GM18507 (cell line): ENCODE results near the gene CHFR.
"Not testable (repeated sequence)": the region's sequence is repeated elsewhere in the genome, so short reads cannot be mapped to it uniquely, and the experiment has no call there.

Source experiments
- DNase-seq: peaks from one replicate; pipeline ENCODE4 v3.0.0; 2011; ENCODE audit warnings: low read depth; ENCODE audit not compliant: insufficient read length; ENCODE audit errors: extremely low spot score
- FAIRE-seq: peaks from 2 replicates; lab custom pipeline; 2011; peaks lifted over from hg19 to GRCh38; lab: Jason Lieb, UNC

Gene CHFR

DNA sequence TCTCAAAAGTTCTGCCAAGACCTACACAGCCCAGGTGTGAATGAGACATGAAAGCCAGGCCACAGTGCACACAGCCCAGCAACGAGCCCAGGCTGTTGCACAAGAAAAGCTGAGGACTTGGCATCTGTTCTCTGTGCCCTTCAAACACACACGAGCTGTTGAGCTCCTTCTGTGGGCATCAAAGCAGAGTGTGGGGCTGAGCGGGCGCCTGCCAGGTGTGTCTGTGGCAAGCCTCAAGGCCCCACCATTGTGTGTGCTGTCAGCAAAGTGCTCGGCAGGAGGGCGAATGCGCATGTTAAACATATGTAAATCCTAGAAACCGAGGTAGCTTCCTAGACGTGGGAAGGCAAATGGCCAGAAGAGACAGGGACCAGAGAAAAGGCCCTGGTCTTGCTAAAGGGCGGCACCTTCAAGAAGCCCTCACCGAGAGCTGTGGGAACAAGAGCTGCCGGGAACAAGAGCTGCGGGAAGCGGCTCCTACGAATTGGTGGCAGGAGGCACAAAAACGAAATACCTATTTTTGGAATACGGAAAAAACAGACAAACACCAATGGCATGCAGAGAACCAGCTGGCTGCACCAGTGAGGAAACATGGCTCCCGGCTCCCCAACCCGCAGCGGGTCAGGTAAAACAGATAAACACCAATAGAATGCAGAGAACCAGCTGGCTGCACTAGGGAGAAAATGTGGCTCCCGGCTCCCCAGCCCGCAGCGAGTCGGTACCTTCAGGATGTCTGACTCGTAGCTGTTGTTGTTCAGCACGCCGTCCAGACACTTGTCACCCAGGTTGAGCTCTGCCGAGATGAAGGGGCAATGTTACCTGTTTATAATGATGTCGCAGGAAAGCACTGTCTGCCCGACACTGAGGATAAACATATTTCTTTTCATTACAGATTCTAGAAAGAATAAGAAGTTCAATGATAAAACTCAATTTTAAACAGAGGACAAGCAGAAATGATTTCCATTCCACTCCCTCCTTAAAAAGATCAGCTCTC lies 39.7 kb downstream of the CHFR start:
- FAIRE-seq (no peak), DNase-seq (no peak)

DNA sequence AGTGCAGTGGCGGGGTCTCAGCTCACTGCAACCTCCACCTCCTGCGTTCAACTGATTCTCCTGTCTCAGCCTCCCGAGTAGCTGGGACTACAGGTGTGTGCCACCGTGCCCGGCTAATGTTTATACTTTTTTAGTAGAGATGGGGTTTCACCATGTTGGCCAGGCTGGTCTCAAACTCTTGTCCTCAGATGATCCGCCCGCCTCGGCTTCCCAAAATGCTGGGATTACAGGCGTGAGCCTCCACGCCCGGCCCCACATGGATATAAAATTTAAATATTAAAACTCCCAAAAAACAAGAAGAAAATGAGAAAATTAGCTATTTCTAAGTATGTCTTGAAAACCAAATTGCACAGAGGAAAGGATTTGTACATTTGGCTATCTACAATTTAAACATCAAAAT lies 42.7 kb downstream of the CHFR start:
- not testable (repeated sequence) for FAIRE-seq, DNase-seq

DNA sequence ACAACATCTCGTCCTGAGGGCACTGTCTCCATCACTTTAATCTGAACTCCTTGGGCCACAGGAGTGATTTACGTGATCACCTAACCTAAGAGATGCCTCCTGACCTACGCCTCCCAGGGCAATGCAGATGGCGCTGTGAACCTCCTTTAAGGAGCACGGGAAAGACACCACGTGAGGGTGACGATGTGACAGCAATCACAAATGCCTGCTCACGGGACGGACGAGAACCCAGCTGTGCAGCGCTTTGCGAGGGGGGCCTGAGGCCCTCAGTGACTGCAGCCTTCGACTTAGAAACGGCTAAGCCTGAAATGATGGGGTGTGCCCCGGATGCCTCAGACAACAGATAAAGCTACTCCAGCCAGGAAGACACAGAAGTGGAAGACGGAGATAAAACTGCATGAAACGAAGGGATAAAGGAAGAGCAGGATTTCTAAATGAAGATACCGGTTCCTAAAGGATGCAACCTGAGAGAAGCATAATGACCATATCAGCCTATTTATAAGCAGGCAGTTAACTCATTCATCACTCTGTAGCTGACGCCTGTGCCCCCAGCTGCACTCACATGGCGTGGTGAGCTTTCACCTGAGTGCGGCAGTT lies 44.9 kb downstream of the CHFR start:
- DNase-seq (no peak), FAIRE-seq (no peak)

DNA sequence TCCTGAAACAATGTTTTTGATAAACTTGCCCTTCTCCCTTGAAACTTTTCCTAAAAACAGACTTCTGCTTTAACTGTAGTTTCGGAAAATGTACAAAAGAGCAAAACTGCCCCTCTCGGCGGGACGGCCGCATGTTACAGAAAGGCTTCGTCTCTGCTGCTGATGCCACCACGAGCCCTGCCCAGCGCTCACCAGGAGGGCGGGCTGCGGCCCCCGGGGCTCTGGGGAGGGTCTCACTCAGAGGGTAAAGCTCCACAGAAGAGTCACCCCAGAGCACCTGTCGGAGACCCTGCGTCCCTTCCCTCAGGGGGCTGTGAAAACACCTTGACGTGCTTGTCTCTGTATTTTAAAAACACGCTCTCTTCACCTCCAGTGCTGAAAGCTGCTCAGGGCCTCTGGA lies 46.3 kb downstream of the CHFR start:
- DNase-seq (no peak), FAIRE-seq (no peak)

DNA sequence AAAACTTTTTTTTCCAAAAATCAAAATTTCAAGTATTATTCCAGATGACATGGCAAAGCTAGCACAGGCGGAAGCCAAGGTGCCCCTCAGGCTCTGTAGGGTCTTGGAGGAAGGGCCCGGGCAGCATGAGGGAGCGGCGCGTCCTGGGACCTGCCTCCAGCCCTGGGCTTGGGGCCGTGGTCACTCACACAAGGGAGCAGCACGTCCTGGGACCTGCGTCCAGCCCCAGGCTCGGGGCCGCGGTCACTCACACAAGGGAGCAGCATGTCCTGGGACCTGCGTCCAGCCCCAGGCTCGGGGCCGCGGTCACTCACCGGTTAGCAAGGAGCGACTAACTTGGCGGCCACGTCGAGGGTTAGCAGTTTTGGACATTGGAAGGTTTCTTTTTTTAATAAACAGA lies 46.9 kb downstream of the CHFR start:
- no peak for DNase-seq
- no peak for FAIRE-seq

DNA sequence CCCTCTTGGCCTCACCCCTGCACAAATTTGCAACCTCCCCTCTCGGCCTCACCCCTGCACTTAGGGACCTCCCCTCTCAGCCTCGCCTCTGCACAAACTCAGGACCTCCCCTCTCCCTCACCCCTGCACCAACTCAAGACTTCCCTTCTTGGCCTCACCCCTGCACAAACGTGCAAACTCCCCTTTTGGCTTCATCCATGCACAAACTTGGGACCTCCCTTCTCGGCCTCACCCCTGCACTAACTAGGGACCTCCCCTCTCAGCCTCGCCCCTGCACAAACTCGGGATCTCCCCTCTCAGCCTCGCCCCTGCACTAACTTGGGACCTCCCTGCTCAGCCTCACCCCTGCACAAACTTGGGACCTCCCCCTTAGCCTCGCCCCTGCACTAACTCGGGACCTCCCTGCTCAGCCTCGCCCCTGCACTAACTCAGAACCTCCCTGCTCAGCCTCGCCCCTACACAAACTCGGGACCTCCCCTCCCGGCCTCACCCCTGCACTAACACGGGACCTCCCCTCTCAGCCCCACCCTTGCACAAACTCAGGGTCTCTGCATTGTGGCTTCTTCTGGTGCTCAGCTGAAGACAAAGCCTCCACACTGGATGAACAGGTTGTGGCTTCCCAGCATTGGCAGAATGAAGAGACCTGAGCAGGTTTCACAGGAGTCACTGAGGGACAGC lies 47.7 kb downstream of the CHFR start:
- FAIRE-seq: no peak
- DNase-seq: no peak

DNA sequence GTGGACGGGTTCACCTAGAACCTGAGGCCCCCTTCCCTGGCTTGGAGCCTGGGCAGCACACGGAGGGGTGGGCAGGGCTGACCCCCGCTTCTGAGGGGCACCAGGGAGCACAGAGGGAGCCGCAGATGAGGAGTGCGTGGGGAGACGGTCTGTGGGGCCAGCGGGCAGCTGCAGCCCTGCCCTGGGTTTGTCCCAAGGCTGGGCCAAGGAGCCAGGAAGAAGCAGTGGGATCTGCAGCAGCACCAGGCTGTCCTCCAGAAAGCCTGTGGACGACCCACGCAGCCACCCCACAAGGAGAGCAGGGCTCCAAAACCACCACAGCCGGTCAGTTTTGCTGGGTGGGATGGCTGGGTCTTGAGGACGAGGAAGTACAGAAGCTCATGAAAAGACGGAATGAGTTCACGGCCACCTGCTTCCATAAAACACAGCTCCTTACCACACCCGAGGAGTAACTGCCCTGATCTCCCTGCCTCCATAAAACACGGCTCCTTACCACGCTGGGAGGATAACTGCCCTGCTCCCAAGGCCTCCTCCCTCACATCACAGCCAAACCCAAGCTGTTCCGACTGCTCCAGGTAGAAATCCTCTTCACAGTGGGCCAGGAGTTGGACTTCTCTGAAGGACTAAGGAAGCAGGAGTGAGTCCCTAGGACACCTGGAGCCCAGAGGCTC lies 48.9 kb downstream of the CHFR start:
- FAIRE-seq: no peak

DNA sequence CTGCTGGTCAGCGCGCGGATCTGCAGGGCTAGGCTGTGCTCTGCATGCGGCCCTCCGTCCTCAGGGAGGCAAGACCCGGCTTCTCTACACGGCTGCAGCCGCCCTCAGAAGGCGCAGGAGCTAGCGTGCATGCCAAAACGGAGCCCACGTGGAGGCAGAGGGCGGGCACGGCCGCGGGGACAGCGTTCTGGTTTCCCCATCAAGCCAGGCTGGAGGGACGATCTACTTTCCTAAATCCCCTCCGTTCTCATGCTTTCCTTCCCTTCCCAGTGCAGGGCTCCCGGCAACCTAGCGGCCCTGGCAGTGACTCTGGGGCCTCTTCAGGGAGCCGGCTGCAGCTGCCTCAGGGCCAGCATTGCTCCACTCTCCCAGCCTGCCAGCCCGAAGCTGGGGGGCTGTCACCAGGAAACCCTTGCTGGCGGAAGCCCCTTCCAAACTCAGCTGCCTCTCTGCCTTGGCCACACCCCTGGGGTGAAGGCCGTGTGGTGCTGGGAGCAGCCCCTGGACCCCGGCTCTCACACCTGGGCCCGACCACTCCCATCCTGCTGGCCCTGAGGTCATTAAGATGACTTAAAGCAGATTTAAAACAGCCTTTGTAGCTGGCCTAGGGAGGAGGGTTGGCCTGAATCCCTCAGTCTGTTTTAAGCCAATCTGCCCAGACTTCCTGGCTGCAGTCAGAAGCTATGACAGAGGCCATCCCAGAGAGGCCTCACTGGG lies 49.6 kb downstream of the CHFR start:
- FAIRE-seq: no peak
- no peak for DNase-seq

More for the DNA sequence above, 48.9 kb downstream of the CHFR start:
- DNase-seq: no peak

DNA sequence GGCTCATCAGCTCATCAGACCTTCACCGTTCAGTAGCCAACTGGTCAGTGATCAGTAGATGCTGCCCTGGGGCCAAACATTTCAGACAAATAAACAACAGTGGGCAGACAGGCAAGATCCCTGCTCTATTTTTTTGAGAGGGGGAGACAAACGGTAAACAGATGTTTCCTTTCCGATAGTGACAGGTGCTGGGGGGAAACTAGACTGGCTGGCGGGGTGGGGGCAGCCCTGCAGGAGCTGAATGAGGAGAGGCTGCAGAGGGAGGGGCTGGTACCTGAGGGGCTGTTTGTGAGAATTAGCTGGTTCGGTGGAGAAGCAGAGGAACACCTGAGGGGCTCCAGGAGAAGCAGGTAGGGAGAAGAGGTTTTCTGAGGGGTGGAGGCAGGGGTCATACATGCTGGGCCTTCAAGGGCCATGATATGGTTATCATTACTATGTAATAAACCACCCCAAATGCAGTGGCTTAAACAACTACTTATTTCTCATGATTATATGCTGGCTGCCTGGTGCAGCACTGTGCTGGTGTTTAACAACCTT lies 50.5 kb downstream of the CHFR start:
- FAIRE-seq (no peak), DNase-seq (no peak)

DNA sequence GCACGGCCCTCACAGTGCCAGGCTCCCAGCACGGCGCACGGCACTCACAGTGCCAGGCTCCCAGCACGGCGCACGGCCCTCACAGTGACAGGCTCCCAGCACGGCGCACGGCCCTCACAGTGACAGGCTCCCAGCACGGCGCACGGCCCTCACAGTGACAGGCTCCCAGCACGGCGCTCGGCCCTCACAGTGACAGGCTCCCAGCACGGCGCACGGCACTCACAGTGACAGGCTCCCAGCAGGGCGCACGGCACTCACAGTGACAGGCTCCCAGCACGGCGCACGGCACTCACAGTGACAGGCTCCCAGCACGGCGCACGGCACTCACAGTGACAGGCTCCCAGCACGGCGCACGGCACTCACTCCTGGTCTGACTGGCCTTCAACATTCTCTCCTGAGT lies 51.2 kb downstream of the CHFR start:
- FAIRE-seq, DNase-seq: not testable (repeated sequence)

DNA sequence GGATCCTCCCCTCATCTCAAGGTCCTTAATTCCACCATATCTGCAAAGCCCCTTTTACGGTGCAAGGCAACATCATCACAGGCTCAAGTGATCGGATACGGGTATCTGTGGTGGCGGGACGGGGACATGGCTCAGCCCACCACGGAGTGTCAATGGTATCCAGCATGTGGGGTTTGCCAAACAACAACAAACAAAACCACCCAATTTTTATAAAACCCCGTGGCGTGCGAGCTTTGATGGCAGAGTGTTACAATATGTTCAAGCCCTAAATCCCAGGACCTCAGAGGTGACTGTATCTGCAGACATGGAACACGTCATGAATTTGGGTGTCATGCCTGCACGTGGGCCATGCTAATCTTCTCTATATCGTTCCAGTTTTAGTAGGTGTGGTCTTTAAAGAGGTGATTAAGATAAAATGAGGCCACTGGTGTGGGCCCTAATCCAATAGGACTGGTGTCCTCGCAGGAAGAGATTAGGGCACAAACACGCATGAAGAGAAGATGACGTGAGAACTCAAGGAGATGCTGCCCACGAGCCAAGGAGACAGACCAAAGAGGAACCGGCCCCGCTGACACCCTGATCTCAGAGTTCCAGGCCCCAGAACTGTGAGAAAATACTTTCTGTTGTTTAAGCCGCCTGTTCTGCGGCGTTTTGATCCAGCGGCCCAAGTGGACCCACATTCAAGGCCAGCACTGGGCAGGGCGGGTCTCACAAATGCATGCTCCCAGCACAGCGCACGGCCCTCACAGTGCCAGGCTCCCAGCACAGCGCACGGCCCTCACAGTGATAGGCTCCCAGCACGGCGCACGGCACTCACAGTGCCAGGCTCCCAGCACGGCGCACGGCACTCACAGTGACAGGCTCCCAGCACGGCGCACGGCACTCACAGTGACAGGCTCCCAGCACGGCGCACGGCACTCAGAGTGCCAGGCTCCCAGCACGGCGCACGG lies 52.1 kb downstream of the CHFR start:
- FAIRE-seq (no peak), DNase-seq (no peak)

DNA sequence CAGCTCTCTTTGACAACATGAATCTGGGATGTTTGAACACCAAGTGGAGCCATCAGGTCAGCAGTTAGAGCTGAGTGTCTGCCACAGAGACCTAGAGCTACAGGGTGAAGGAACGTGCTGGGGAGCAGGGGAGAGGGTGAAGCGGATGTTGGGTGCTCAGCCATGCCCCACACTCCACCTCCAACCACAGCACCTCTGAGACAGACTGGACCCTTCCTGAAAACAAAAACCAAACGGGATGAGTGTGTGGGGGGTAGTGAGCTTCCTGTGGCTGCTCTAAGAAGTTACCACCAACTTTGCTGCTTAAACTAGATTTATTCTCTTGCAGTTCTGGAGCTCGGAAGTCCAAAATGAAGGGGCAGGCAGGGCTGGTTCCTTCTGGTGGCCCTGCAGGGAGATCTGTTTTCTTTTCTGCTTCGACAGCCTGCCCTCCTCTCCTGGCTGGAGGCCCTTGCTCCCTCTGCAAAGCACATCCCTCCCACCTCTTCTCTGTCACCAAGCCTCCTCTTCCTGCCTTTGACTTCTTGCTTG lies 53.2 kb downstream of the CHFR start:
- FAIRE-seq: no peak

DNA sequence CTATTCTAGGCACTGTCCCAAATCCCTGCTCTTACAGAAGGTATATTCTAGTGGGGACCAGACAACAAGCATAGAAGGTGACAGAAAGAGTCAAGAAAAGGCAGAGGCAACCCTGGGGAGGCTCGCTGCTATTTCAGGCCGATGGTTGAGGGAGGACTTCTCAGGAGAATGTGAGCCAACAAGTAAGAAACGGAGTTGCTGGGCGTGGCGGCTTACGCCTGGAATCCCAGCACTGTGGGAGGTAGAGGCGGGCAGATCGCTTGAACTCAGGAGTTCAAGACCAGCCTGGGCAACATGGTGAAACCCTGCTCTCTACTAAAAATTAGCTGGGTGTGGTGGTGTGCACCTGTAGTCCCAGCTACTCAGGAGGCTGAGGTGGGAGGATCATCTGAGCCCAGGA lies 54.1 kb downstream of the CHFR start:
- no peak for FAIRE-seq
- no peak for DNase-seq

More for the DNA sequence above, 53.2 kb downstream of the CHFR start:
- DNase-seq: no peak

DNA sequence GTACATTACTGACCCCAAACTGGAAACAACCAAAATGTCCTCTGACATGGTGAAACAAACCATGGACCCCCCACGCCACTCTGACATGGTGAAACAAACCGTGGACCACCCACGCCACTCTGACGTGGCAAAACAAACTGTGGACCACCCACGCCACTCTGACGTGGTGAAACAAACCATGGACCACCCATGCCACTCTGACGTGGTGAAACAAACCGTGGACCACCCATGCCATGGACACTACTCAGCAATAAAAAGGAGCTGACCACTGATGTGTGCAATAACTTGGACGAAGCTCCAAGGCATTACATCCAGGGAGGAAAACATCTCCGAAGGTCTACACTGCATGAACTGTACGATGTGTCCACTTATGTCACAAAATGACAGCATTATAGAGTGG lies 55.6 kb downstream of the CHFR start:
- FAIRE-seq: no peak
- DNase-seq: no peak

DNA sequence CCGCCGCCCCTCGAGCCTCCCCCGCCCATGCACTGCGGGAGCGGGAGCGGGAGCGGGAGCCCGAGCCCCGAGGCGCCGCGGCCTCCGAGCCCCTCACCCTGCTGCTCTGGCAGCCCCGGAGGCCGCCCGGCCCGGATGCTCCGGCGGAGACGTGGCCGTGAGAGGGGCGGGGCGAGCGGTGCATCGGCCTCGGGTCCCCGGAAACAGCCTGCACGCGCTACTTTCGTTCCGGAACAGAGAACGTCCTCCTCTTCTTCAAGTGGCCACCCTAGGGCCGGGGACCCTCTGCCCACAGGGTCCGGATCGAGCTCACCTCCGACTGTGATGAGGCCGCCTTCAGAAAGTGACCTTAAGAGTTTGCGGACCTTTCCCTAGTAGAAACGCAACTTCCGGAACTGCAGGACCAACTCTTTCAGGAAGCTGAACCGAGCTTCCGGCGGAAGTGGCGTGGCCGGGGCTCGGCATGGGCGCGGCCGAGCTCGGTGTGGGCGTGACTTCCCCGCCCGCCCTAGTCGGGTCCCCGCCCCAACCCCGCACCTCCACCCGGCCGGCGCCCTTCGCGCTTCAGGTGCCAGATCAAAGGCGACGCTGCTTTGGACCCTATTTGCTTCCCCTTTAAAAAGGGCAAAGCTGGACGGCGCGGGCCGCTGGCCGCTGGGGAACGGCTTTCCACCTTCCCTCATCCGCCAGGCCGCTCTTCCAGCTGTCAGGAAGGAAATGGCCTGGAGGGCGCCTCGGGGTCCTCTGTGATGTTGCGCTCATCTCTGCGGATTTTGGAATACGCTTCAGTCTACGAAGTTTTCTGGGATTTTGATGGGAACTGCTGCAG lies 58.5 kb downstream of the CHFR start, which contains the start of gene GOLGA3:
GOLGA3 (minus strand) TSS at position 164 of the 829 bp plus-strand sequence. CDS start 6,741 bp downstream, outside the sequence.
- FAIRE-seq: peak; percentile 94

DNA sequence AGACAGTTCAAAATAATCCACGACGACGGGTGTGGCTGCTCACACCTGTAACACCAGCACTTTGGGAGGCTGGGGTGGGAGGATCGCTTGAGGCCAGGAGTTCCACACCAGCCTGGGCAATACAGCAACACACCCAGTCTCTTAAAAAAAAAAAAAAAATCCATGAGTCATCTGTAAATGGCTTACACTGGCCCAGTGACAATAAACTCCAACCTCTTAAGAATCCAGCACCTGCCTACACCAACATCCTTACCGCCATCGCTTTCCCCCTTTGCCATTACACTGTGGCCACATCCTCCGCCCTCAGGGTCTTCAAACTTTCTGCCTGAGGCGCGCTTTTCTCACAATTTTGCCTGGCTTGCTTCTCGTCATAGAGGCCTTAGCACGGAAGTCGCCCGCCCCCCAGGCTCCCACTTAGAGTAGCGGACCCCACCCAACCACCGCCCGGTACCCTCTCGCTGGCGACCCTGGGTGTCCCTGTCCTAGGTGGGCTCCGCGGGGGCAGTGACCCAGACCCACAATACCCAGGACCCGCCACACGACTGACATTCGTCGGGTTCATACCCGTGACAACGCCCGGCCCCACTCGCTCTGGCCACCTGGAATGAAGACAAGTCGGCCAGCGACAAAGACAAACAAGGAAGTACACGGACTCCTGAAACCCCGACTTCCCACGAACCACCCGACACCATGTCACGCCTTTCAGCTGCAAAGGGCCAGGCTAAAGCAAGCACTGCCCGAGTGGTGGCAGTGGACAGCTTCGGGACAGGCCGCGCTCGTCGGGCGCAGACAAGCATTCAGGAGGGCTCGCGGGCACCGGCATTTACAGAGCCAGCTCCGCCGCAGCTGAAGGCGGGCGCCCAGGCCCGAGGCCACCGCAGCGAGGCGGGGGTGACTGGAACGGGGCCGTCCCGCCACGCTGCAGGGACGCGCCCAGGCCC lies 59.4 kb downstream of the CHFR start:
- DNase-seq (peak; percentile 22), FAIRE-seq (peak; percentile 21)

More for the DNA sequence above, 58.5 kb downstream of the CHFR start, which contains the start of gene GOLGA3:
- peak; percentile 99 for DNase-seq
